Measurements from ENCODE around the gene RGMA. TPM values are rescaled to one million over a fixed set of nuclear protein-coding genes. Genes with fewer than 3 reads are reported as not detected.

Gene RGMA
- total RNA-seq, 1 experiment from 2014 or later: 41.4 TPM

DNA sequence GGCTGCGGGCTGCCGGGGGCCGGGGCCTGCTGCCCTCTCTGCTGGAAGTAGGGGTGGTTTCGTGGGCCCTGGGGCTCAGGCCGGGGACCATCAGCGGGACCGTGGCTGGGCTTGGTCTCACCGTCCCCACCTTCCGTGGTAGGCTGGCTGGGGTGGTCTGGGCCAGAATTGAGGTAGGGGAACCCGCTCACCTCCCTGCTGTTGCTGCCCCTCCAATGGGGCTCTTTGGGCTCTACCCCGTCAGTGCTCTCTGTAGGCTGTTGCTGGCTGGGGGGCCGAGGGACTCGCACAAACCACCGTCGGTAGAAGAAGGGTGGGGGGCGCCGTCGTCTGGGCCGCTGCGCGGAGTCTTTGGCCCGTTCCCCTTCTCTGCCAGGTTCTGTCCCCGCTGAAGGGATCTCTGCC lies 23.4 kb downstream of the RGMA start:
- no peak overlapping the region for H4K8ac ChIP-seq (replicated peaks; ENCODE audit: insufficient read length, low read depth, low read length)
- no peaks in the 10 kb centered on the region for H3K27me3 Mint-ChIP-seq (ENCODE audit: low read depth)
- H2BK12ac ChIP-seq (ENCODE audit: insufficient read length, low read depth, low read length): no peak overlapping the region
- no peak overlapping the region for H3K4me3 Mint-ChIP-seq
- no peak overlapping the region for H2BK120ac ChIP-seq (ENCODE audit: low read depth, low read length, poor library complexity, severe bottlenecking)
- peaks cover 79 to 89% of the 10 kb centered on the region in 2 experiments for H3K4me1 Mint-ChIP-seq
- no peaks in the 10 kb centered on the region for H3K9me3 ChIP-seq (ENCODE audit: control insufficient read depth, low read depth, low read length)
- no peaks in the 10 kb centered on the region for H3K27me3 ChIP-seq (ENCODE audit: insufficient read depth, low read length)
- peaks cover 24% of the 10 kb centered on the region; the same call in 1 of the 2 replicates for H3K79me2 ChIP-seq (ENCODE audit: insufficient read depth, low read length)
- no peak overlapping the region for H3K27ac Mint-ChIP-seq
- no peak overlapping the region for H2AK5ac ChIP-seq (ENCODE audit: insufficient read length, low read length)
- no peaks in the 10 kb centered on the region for H4K20me1 ChIP-seq (ENCODE audit: control insufficient read depth, insufficient read depth, insufficient read length)
- no peak overlapping the region for H2BK20ac ChIP-seq (ENCODE audit: low read depth, low read length, poor library complexity, severe bottlenecking)
- H4K91ac ChIP-seq (ENCODE audit: insufficient read length, low read depth, low read length): no peak overlapping the region
- TF ChIP-seq CTCF (conservative IDR thresholded peaks at IDR 0.05): no peak
- no peak overlapping the region for H3K18ac ChIP-seq (ENCODE audit: insufficient read length, low read depth, low read length)
- H2AFZ ChIP-seq (ENCODE audit: low read length): no peak overlapping the region
- no peak overlapping the region for H2BK15ac ChIP-seq (ENCODE audit: low read depth, low read length)
- peaks cover 26% of the 10 kb centered on the region for H3K4me1 ChIP-seq (ENCODE audit: insufficient read depth, low read length)
- no peak overlapping the region for H3K9ac ChIP-seq (ENCODE audit: extremely low read depth, insufficient read length, low read length)
- H3K9me3 Mint-ChIP-seq: no peaks in the 10 kb centered on the region
- H3K4ac ChIP-seq (ENCODE audit: low read depth, low read length): no peak overlapping the region
- H3K23me2 ChIP-seq (ENCODE audit: insufficient read length, low read depth, low read length, poor library complexity, severe bottlenecking): peaks cover 5% of the 10 kb centered on the region
- H3T11ph ChIP-seq (ENCODE audit: low read length): no peak overlapping the region
- H4K5ac ChIP-seq (ENCODE audit: insufficient read length, low read depth, low read length): no peak overlapping the region
- no peak overlapping the region for H3K23ac ChIP-seq (ENCODE audit: insufficient read length, low read depth, low read length)
- no peak overlapping the region for H3K56ac ChIP-seq (ENCODE audit: insufficient read length, low read depth, low read length)
- H3K27ac ChIP-seq (ENCODE audit: insufficient read length, low read depth, low read length): no peak overlapping the region
- WGBS (ENCODE audit: extremely low coverage, insufficient read length, low lambda C conversion rate): no CpG with 5 or more reads among the region's 23 CpGs
- peaks cover 9% of the 10 kb centered on the region for H3K79me1 ChIP-seq (ENCODE audit: insufficient read depth, low read depth, low read length, poor library complexity, severe bottlenecking)
- no peak overlapping the region for H3K4me2 ChIP-seq (ENCODE audit: insufficient read depth, insufficient read length, low read length)
- H3K14ac ChIP-seq (ENCODE audit: insufficient read depth, low read length): no peak overlapping the region
- H2BK5ac ChIP-seq (ENCODE audit: insufficient read length, low read length): no peak overlapping the region
- peaks cover 29 to 70% (median 54%) of the 10 kb centered on the region in 3 experiments for H3K36me3 Mint-ChIP-seq (ENCODE audit: insufficient read depth in 1 of 3, low read depth in 3 of 3)
- DNase-seq: no peak

Data from H9 (cell line).